Calu3 (cell line): ENCODE data around the gene EIF3I. TPM values are rescaled to one million over a fixed set of nuclear protein-coding genes. Genes with fewer than 3 reads are reported as not detected.
A peak's percentile ranks its signal among the peaks of the same experiment; 100 is the strongest.

Experiments used
- BruUV-seq: library from RNA; stranded (reverse); fragments of 400-500 nt; replicated peaks from 2 replicates; lab custom pipeline; 2021; lab: Mats Ljungman, UMichigan
- CTCF ChIA-PET: fragments of 300-600 bp; sonication (Branson Sonifier 250); formaldehyde crosslinking; loops from one replicate; lab custom pipeline; 2022; ENCODE audit warnings: antibody characterized with exemption; lab: Charles Lee
- DNase-seq: peaks from one replicate; pipeline ENCODE4 v3.0.0; 2022
- H3K27ac Mint-ChIP-seq: one replicate; pipeline ENCODE4 v1.8.0; 2022; ENCODE audit warnings: mixed read lengths; ENCODE audit not compliant: unreplicated experiment
- H3K27me3 Mint-ChIP-seq: one replicate; pipeline ENCODE4 v1.8.0; 2022; ENCODE audit warnings: mixed read lengths; ENCODE audit not compliant: unreplicated experiment
- H3K36me3 Mint-ChIP-seq: one replicate; pipeline ENCODE4 v1.8.0; 2022; ENCODE audit warnings: mild to moderate bottlenecking, moderate library complexity, mixed read lengths; ENCODE audit not compliant: insufficient read depth, unreplicated experiment
- H3K4me1 Mint-ChIP-seq: one replicate; pipeline ENCODE4 v1.8.0; 2022; ENCODE audit warnings: mild to moderate bottlenecking, low read depth, mixed read lengths; ENCODE audit not compliant: unreplicated experiment
- H3K4me3 Mint-ChIP-seq: one replicate; pipeline ENCODE4 v1.8.0; 2022; ENCODE audit warnings: mild to moderate bottlenecking, low read depth, moderate library complexity, mixed read lengths; ENCODE audit not compliant: unreplicated experiment
- H3K9me3 Mint-ChIP-seq: one replicate; pipeline ENCODE4 v1.8.0; 2022; ENCODE audit warnings: low read depth, mixed read lengths; ENCODE audit not compliant: unreplicated experiment
- CTCF ChIP-seq: fragments of 200-600 bp; IDR thresholded peaks from one replicate; pipeline ENCODE4 v1.8.0; 2022; ENCODE audit warnings: antibody characterized with exemption; ENCODE audit not compliant: unreplicated experiment
- intact Hi-C: fragments of 100-400 bp; cut with micrococcal nuclease; formaldehyde crosslinking; loops from one replicate; pipeline ENCODE4 v1.10.0; 2022; ENCODE audit not compliant: unreplicated experiment
- total RNA-seq: library from RNA; stranded (reverse); gene quantifications from 2 replicates; pipeline ENCODE4 v1.2.3, GENCODE V29; 2022

EIF3I gene
- total RNA-seq, 1 experiment from 2014 or later = 178 TPM

GRCh38 chr1:32266921-32267591 is 44.8 kb downstream of the EIF3I start:
- intact Hi-C loops = no loop called here
- no TSS peak for BruUV-seq
- DNase-seq = no peak

GRCh38 chr1:32269744-32270143 is 47.5 kb downstream of the EIF3I start:
- peaks cover 23% of the 10 kb centered on the region for H3K27me3 Mint-ChIP-seq
- BruUV-seq = no TSS peak
- no peak overlapping the region for H3K4me3 Mint-ChIP-seq
- CTCF ChIA-PET = interaction anchor here (0.6 to 1.7 kb wide), 2 partner anchors 10 to 14 kb away, joined by 3 to 8 read pairs; no protein-coding TSS in a partner anchor
- H3K27ac Mint-ChIP-seq = no peak overlapping the region
- no peak for TF ChIP-seq CTCF
- intact Hi-C loops = no loop called here
- peaks cover 37% of the 10 kb centered on the region for H3K4me1 Mint-ChIP-seq
- peaks cover 5% of the 10 kb centered on the region for H3K36me3 Mint-ChIP-seq
- DNase-seq = no peak
- H3K9me3 Mint-ChIP-seq = no peaks in the 10 kb centered on the region

More at GRCh38 chr1:32266921-32267591, 44.8 kb downstream of the EIF3I start:
- no peak overlapping the region for H3K4me3 Mint-ChIP-seq
- no peak for TF ChIP-seq CTCF
- CTCF ChIA-PET = no interaction called here
- peaks cover 5% of the 10 kb centered on the region for H3K27me3 Mint-ChIP-seq
- H3K9me3 Mint-ChIP-seq = no peaks in the 10 kb centered on the region
- H3K36me3 Mint-ChIP-seq = no peaks in the 10 kb centered on the region
- H3K4me1 Mint-ChIP-seq = peaks cover 17% of the 10 kb centered on the region
- peak overlapping the region; percentile 2 for H3K27ac Mint-ChIP-seq

- Mint-ChIP-seq H3K4me1 (peaks cover 20% of the 10 kb centered on the region), H3K27me3 (peaks cover 29% of the 10 kb centered on the region), H3K9me3 (no peaks in the 10 kb centered on the region), H3K36me3 (peaks cover 5% of the 10 kb centered on the region), H3K4me3 (peak overlapping the region; percentile 32), H3K27ac (no peak overlapping the region)
- intact Hi-C loops = no loop called here
- no TSS peak for BruUV-seq
- DNase-seq = no peak
- TF ChIP-seq CTCF = no peak
- CTCF ChIA-PET = interaction anchor here (0.7 to 0.8 kb wide), 2 partner anchors 242 to 613 kb away, joined by 5 to 8 read pairs; no protein-coding TSS in a partner anchor
These were observed 50.6 kb downstream of the EIF3I start for GRCh38 chr1:32272557-32273390.

- Mint-ChIP-seq H3K27ac (peak overlapping the region; percentile 84), H3K4me3 (peak overlapping the region; percentile 32), H3K9me3 (no peaks in the 10 kb centered on the region), H3K27me3 (peaks cover 33% of the 10 kb centered on the region), H3K4me1 (peaks cover 20% of the 10 kb centered on the region), H3K36me3 (peaks cover 5% of the 10 kb centered on the region)
- CTCF ChIA-PET = interaction anchor here (0.8 kb wide), 1 partner anchor 9 kb away, joined by 5 read pairs; no protein-coding TSS in a partner anchor
- intact Hi-C loops = no loop called here
- peak; percentile 70 for DNase-seq
- no peak for TF ChIP-seq CTCF
- no TSS peak for BruUV-seq
These were observed 51.4 kb downstream of the EIF3I start for GRCh38 chr1:32273391-32274208.
